GM19468 (cell line): Measurements from ENCODE around the gene ASGR2.
"Not testable (repeated sequence)": the region's sequence is repeated elsewhere in the genome, so short reads cannot be mapped to it uniquely, and the experiment has no call there.

ENCODE experiments used
- ATAC-seq: cut with Tn5 transposase; IDR thresholded peaks from one replicate; pipeline ENCODE4 v1.9.1; 2021; ENCODE audit warnings: mild to moderate bottlenecking, moderate library complexity, moderate number of reproducible peaks; ENCODE audit not compliant: unreplicated experiment; ENCODE audit errors: extremely low read depth

Gene ASGR2

GRCh38 chr17:7102421-7102820 lies 12.2 kb downstream of the ASGR2 start:
- ATAC-seq: no peak

GRCh38 chr17:7101531-7101930 lies 13.1 kb downstream of the ASGR2 start:
- no peak for ATAC-seq

DNA sequence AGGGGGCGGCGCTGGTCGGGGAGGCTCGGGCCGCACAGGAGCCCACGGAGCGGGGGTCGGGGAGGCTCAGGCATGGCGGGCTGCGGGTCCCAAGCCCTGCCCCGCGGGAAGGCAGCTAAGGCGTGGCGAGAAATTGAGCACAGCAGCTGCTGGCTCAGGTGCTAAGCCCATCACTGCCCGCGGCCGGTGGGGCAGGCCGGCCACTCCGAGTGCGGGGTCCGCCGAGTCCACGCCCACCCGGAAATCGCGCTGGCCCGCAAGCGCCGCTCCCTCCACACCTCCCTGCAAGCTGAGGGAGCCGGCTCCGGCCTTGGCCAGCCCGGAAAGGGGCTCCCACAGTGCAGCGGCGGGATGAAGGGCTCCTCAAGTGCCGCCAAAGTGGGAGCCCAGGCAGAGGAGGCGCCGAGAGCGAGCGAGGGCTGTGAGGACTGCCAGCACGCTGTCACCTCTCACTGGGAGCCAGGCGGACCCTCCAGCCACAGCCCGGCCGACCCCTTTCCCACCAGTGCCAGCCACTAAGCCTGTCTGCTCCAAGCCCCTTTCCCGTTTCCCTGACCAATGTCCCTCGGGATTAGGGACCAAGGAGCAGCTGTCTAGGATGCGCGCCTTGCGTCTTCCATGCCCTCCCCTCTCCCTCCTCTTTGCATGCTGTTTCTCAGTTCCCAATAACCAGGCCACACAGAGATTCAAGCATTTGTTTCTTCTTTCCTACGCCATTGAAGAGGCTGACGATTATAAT lies 13.8 kb downstream of the ASGR2 start:
- ATAC-seq: not testable (repeated sequence)

DNA sequence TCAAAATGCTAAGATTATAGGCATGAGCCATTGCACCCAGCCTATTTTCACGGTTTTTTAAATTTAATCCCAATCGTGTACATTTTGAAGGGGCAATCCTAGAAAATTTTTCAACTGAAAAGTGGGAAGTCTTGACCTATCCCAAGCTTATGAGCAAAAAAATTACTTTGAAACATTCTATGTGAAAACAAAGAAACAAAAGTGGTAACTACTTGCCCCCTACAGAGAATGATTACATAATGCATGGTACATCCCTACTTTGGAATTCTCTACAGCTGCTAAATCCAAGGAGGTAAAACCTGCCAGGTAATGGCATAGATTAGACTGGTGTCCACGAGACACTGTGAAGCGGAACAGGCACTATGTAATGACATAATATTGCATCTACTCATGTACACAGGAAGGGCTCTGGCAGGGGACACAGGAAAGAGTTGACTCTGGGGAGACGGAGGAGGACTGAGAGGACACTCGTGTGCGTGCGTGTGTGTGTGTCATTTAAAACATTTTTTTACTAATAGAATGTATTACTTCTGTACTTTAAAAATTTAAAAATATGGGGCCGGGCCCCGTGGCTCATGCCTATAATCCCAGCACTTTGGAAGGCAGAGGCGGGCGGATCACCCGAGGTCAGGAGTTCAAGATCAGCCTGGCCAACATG lies 15.7 kb downstream of the ASGR2 start:
- no peak for ATAC-seq

- no peak for ATAC-seq
These were observed 16.7 kb downstream of the ASGR2 start for GRCh38 chr17:7097940-7098339.

- no peak for ATAC-seq
These were observed 19.0 kb downstream of the ASGR2 start for GRCh38 chr17:7095625-7096024.

GRCh38 chr17:7094652-7095019 lies 20.0 kb downstream of the ASGR2 start:
- no peak for ATAC-seq

GRCh38 chr17:7091311-7092005 lies 23.2 kb downstream of the ASGR2 start:
- not testable (repeated sequence) for ATAC-seq

DNA sequence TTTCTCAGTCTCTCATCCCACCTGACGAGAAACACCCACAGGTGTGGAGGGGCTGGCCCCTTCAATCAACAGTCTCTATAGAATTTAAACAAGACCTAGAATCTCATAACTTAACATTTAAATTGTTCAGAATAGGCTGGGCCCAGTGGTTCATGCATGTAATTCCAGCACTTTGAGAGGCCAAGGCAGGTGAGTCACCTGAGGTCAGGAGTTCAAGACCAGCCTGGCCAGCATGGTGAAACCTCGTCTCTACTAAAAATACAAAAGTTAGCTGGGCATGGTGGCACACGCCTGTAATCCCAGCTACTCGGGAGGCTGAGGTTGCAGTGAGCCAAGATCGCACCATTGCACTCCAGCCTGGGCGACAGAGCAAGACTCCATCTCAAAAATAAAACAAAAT lies 25.1 kb downstream of the ASGR2 start:
- ATAC-seq: not testable (repeated sequence)

DNA sequence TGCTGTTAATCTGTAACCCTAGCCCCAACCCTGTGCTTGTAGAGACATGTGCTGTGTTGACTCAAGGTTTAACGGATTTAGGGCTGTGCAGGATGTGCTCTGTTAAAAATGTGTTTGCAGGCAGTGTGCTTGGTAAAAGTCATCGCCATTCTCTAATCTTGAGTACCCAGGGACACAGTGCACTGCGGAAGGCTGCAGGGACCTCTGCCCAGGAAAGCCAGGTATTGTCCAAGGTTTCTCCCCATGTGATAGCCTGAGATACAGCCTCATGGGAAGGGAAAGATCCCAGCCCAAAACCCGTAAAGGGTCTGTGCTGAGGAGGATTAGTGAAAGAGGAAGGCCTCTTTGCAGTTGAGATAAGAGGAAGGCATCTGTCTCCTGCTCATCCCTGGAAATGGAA lies 26.2 kb downstream of the ASGR2 start:
- ATAC-seq: not testable (repeated sequence)

DNA sequence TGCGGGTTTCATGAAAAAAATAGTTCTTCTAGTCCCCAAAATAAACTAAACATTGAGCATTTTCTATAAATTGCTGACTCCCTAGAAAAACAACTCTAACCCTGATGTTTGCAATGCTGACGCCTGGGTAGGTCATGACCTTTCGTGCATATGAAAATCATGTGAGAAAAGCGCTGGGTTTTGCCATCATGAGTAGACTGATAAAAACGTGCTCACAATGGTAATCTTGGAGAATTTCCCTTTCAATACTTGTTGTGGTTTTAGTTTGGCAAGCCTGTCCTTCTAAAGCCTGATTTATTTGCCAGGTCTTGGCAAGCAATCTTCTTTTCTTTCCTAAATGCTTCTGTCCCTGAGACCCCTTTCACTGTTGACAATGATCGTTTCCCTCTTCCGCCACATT lies 30.5 kb downstream of the ASGR2 start:
- no peak for ATAC-seq

- no peak for ATAC-seq
These were observed 31.0 kb downstream of the ASGR2 start for GRCh38 chr17:7083592-7083991.

- ATAC-seq: no peak
These were observed 33.1 kb downstream of the ASGR2 start for GRCh38 chr17:7081341-7082062.

DNA sequence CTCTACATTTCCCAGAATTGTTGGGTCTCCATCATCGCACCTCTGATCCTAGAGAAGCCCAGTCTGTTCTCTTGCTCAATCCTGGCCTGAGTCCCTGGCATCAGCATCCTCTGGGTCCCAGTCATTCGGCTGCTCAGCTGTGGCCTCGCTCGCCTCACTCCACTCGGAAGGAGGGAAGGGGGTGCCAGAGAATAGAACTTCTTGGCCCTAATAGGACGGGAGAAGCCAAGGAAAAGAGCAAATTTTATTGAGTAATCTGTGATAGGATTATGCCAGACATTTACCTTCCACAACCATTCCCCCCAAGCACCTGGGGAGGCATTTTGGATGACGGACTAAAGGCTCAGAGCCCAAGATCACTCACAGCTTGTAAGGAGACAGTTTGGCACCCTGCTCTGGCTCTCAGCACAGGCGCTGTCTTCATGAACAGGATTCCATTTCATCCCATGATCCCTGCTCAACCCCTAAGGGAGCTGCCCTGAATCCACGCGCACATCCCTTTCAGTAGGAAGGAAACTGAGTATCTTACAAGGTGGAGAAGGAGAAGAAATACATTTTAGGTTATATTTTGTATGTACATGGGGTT lies 34.1 kb downstream of the ASGR2 start:
- no peak for ATAC-seq

- no peak for ATAC-seq
These were observed 34.8 kb downstream of the ASGR2 start, which contains the start of gene CLEC10A for GRCh38 chr17:7079581-7080455. Gene CLEC10A, minus strand, starts transcription at chr17:7080251. Its CDS starts 1,439 bp downstream, at chr17:7078812.

- ATAC-seq: no peak
These were observed 35.9 kb downstream of the ASGR2 start for GRCh38 chr17:7078711-7079110.

DNA sequence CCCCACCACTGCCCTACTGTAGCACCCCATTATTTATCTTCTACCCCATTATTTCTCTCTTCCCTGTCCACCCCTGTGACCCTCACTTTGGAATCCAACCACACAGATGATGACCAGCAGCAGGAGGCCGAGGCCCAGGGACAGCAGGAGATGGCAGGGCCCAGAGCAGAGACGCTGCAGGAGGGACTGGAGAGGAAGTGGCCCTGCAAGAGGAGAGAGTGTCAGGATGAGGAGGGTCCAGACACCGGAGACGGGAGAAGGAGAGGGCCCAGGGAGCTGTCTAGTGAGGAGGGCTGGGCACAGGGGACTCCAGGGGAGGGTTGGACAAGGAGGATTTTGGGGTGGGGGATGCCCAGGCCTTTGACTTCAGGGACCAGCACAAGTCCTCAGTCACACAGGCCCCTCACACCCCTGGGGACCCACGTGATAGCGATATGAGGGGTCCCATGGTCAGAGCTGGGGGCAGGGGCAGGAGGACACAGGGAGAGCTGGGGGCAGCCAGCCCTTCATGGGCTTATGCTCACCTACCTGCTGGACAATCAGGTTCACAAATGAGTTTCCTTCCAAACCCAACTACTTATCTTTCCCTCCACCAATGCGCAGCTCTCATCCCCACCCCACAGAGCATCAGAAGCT lies 36.6 kb downstream of the ASGR2 start:
- ATAC-seq: no peak

DNA sequence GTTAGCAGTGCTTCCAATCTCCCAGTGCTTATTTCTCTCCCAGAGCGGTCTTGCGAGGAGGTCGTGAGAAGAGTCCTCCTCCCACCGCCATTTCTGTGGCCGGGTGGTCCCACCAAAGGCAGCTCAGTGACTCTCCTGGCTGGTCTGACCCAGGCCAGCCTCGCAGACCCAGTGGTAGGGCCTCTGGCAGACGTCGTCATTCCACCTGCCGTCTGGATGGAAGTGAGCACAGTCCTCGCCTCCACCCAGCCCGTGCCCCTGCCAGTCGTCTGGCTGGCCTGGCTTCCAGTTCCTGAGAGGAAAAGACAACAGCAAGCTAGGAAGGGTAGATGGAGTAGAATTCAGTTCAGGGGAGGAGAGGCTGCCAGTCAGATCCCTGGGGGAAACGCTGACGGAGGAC lies 39.7 kb downstream of the ASGR2 start:
- no peak for ATAC-seq

GRCh38 chr17:7072406-7072805 lies 42.2 kb downstream of the ASGR2 start:
- ATAC-seq: no peak
